ENCODE measurements around the gene MLPH. TPM values are rescaled to one million over a fixed set of nuclear protein-coding genes. Genes with fewer than 3 reads are reported as not detected.

MLPH gene
- total and polyA plus RNA-seq, 2 of the 13 experiments (the other 11 are each of a cell fraction or from before 2014, with no cell fraction given), result 0.12 TPM; not detected in 1

GRCh38 chr2:237603718-237604362 lies 116.8 kb downstream of the MLPH start (continued):
- TF ChIP-seq ZFP91 (CRISPR knock-in tag; IDR thresholded peaks at IDR 0.05; ENCODE audit: borderline replicate concordance) (no peak), ARHGAP35 (CRISPR knock-in tag; IDR thresholded peaks at IDR 0.05; ENCODE audit: borderline replicate concordance) (no peak), PREB (CRISPR knock-in tag; IDR thresholded peaks at IDR 0.05) (no peak), ZNF138 (CRISPR knock-in tag; IDR thresholded peaks at IDR 0.05; ENCODE audit: low read depth) (no peak), SALL2 (CRISPR knock-in tag; IDR thresholded peaks at IDR 0.05) (no peak), PHF5A (CRISPR knock-in tag; IDR thresholded peaks at IDR 0.05; ENCODE audit: low read depth, unreplicated experiment) (no peak), MLX (CRISPR knock-in tag; IDR thresholded peaks at IDR 0.05) (no peak), CSRNP1 (CRISPR knock-in tag; IDR thresholded peaks at IDR 0.05) (no peak), ELF4 (CRISPR knock-in tag; IDR thresholded peaks at IDR 0.05; ENCODE audit: borderline replicate concordance) (no peak), KDM3A (CRISPR knock-in tag; IDR thresholded peaks at IDR 0.05; ENCODE audit: low read depth) (no peak), IRF2 (CRISPR knock-in tag; IDR thresholded peaks at IDR 0.05) (peak; percentile 51; the same call in 1 of the 2 replicates), ZNF256 (CRISPR knock-in tag; conservative IDR thresholded peaks at IDR 0.05) (no peak), PITX1 (CRISPR knock-in tag; IDR thresholded peaks at IDR 0.05) (no peak), SMAD9 (CRISPR knock-in tag; IDR thresholded peaks at IDR 0.05) (no peak), RXRB (CRISPR knock-in tag; IDR thresholded peaks at IDR 0.05; ENCODE audit: borderline replicate concordance) (peak; percentile 55; the same call in 1 of the 2 replicates), ZFP37 (CRISPR knock-in tag; IDR thresholded peaks at IDR 0.05; ENCODE audit: borderline replicate concordance) (no peak), ZNF563 (CRISPR knock-in tag; IDR thresholded peaks at IDR 0.05) (no peak)
- TF ChIP-seq, protein P1, sequence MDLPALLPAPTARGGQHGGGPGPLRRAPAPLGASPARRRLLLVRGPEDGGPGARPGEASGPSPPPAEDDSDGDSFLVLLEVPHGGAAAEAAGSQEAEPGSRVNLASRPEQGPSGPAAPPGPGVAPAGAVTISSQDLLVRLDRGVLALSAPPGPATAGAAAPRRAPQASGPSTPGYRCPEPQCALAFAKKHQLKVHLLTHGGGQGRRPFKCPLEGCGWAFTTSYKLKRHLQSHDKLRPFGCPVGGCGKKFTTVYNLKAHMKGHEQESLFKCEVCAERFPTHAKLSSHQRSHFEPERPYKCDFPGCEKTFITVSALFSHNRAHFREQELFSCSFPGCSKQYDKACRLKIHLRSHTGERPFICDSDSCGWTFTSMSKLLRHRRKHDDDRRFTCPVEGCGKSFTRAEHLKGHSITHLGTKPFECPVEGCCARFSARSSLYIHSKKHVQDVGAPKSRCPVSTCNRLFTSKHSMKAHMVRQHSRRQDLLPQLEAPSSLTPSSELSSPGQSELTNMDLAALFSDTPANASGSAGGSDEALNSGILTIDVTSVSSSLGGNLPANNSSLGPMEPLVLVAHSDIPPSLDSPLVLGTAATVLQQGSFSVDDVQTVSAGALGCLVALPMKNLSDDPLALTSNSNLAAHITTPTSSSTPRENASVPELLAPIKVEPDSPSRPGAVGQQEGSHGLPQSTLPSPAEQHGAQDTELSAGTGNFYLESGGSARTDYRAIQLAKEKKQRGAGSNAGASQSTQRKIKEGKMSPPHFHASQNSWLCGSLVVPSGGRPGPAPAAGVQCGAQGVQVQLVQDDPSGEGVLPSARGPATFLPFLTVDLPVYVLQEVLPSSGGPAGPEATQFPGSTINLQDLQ (CRISPR knock-in tag; IDR thresholded peaks at IDR 0.05), result no peak
- TF ChIP-seq, protein P2, sequence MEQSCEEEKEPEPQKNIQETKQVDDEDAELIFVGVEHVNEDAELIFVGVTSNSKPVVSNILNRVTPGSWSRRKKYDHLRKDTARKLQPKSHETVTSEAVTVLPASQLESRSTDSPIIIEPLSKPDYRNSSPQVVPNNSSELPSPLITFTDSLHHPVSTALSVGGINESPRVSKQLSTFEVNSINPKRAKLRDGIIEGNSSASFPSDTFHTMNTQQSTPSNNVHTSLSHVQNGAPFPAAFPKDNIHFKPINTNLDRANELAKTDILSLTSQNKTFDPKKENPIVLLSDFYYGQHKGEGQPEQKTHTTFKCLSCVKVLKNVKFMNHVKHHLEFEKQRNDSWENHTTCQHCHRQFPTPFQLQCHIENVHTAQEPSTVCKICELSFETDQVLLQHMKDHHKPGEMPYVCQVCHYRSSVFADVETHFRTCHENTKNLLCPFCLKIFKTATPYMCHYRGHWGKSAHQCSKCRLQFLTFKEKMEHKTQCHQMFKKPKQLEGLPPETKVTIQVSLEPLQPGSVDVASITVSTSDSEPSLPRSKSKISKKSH (CRISPR knock-in tag; IDR thresholded peaks at IDR 0.05; ENCODE audit: borderline replicate concordance), result no peak
